Endothelial cell of umbilical vein (primary cell): Measurements from ENCODE around the gene MACROD2. TPM values are rescaled to one million over a fixed set of nuclear protein-coding genes. Genes with fewer than 3 reads are reported as not detected.
"Not testable (repeated sequence)": the region's sequence is repeated elsewhere in the genome, so short reads cannot be mapped to it uniquely, and the experiment has no call there.

Experiments used
- BruUV-seq: library from RNA; stranded (reverse); fragments of 400-500 nt; replicated peaks from 2 replicates; lab custom pipeline; 2021; lab: Mats Ljungman, UMichigan
- CTCF ChIA-PET: fragments of 300-600, 350-600 bp; sonication (Branson Sonifier 250); formaldehyde crosslinking; loops from one replicate; lab custom pipeline; 2021; ENCODE audit warnings: antibody characterized with exemption, inconsistent platforms; lab: Charles Lee
- POLR2A ChIA-PET: fragments of 300-600, 350-600 bp; sonication (Branson Sonifier 250); formaldehyde crosslinking; loops from one replicate; lab custom pipeline; 2021; ENCODE audit warnings: antibody characterized with exemption, inconsistent platforms; lab: Charles Lee
- DNase-seq: peaks from one replicate; pipeline ENCODE4 v3.0.0-alpha.2; 2011; ENCODE audit warnings: low read depth, low spot score
- FAIRE-seq: peaks from 2 replicates; lab custom pipeline; 2011; peaks lifted over from hg19 to GRCh38; lab: Jason Lieb, UNC
- H2AFZ ChIP-seq: 2 replicates; pipeline ENCODE4 v1.6.0; 2012; ENCODE audit warnings: low read depth, low read length, control low read depth, inconsistent platforms
- H3K27ac ChIP-seq: 2 replicates; pipeline ENCODE4 v1.5.1; 2011; ENCODE audit warnings: low read depth, mild to moderate bottlenecking, control low read depth, low read length, moderate library complexity; ENCODE audit not compliant: insufficient read depth
- H3K27me3 ChIP-seq, 2 experiments: 2 replicates each; pipeline versions ENCODE4 v1.6.0 to v1.6.1; 2011; ENCODE audit warnings: low read length in 2 of 2, mixed read lengths in 1 of 2; ENCODE audit not compliant: control insufficient read depth in 2 of 2, insufficient read depth in 2 of 2
- H3K36me3 ChIP-seq, 2 experiments: 2 replicates in 1 of 2; 3 replicates in 1 of 2; pipeline ENCODE4 v1.5.1; 2011; ENCODE audit warnings: low read length in 2 of 2, mild to moderate bottlenecking in 1 of 2, moderate library complexity in 1 of 2; ENCODE audit not compliant: control insufficient read depth in 2 of 2, insufficient read depth in 2 of 2; ENCODE audit errors: extremely low read depth in 1 of 2
- H3K4me1 ChIP-seq: 3 replicates; pipeline ENCODE4 v1.5.1; 2011; ENCODE audit warnings: mild to moderate bottlenecking, low read length; ENCODE audit not compliant: control insufficient read depth, insufficient read depth; ENCODE audit errors: extremely low read depth
- H3K4me2 ChIP-seq: 2 replicates; pipeline ENCODE4 v1.6.1; 2011; ENCODE audit warnings: low read length, control low read depth, mixed read lengths; ENCODE audit not compliant: insufficient read depth
- H3K4me3 ChIP-seq, 3 experiments: fragments of 200-600 bp in 1 of 3; sonication (generic), shearing (Covaris generic) in 1 of 3; replicated peaks in 1 of 3; 2 replicates each; pipeline ENCODE4 v1.5.1; 2011 to 2016; ENCODE audit warnings: control low read depth in 3 of 3, low read length in 3 of 3, mild to moderate bottlenecking in 2 of 3, inconsistent platforms in 1 of 3, low read depth in 1 of 3, moderate library complexity in 1 of 3; ENCODE audit not compliant: insufficient read depth in 1 of 3
- H3K79me2 ChIP-seq: 2 replicates; pipeline ENCODE4 v1.6.0; 2012; ENCODE audit warnings: low read length, inconsistent platforms; ENCODE audit not compliant: control insufficient read depth, insufficient read depth
- H3K9ac ChIP-seq: replicated peaks from 2 replicates; pipeline ENCODE3; 2011; ENCODE audit warnings: low read length, control low read depth; ENCODE audit not compliant: insufficient read depth; ENCODE audit errors: extremely low read depth
- H3K9me1 ChIP-seq: replicated peaks from 3 replicates; pipeline ENCODE4 v1.6.0; 2011; ENCODE audit warnings: mild to moderate bottlenecking, low read length; ENCODE audit not compliant: control insufficient read depth, insufficient read depth; ENCODE audit errors: extremely low read depth
- H3K9me3 ChIP-seq: replicated peaks from 2 replicates; pipeline ENCODE4 v1.5.1; 2012; ENCODE audit warnings: low read length, inconsistent platforms; ENCODE audit not compliant: control insufficient read depth, insufficient read depth
- H4K20me1 ChIP-seq: replicated peaks from 2 replicates; pipeline ENCODE3; 2011; ENCODE audit warnings: mild to moderate bottlenecking, low read length; ENCODE audit not compliant: control insufficient read depth, insufficient read depth; ENCODE audit errors: extremely low read depth
- CTCF ChIP-seq, 2 donors: IDR thresholded peaks; 1 replicate in 1 of 2; 2 replicates in 1 of 2; pipeline ENCODE4 v1.5.1; 2011; ENCODE audit warnings: low read length in 2 of 2, mild to moderate bottlenecking in 2 of 2, moderate library complexity in 2 of 2, control low read depth in 1 of 2, inconsistent platforms in 1 of 2, low read depth in 1 of 2; ENCODE audit not compliant: insufficient read depth in 1 of 2; ENCODE audit errors: extremely low read depth in 1 of 2
- MYC ChIP-seq: IDR thresholded peaks from one replicate; pipeline ENCODE4 v1.6.1; 2011; ENCODE audit warnings: mild to moderate bottlenecking, low read depth, low read length
- POLR2AphosphoS5 ChIP-seq: IDR thresholded peaks from 2 replicates; pipeline ENCODE4 v1.6.1; 2012; ENCODE audit warnings: low read depth, mild to moderate bottlenecking, control low read depth, low read length, moderate library complexity; ENCODE audit not compliant: insufficient read depth
- dilution Hi-C: fragments of 300-500 bp; cut with MboI; formaldehyde crosslinking; loops from one replicate; pipeline ENCODE4 v1.15.0; 2019; ENCODE audit warnings: low sequenced_read_pairs; ENCODE audit not compliant: extremely low pct_ligation_motif_present
- intact Hi-C: fragments of 100-400 bp; cut with micrococcal nuclease; formaldehyde crosslinking; loops from one replicate; pipeline ENCODE4 v1.10.0; 2022
- polyA plus RNA-seq, 4 experiments: library from polyadenylated mRNA; depleted of rRNA in 3 of 4; stranded (reverse) in 3 of 4; unstranded in 1 of 4; fragments of >200 nt; gene quantifications; 2 replicates each; pipeline versions ENCODE4 v1.2.1 to v1.2.3, GENCODE V29; 2011 to 2012; ENCODE audit warnings: missing spikeins in 1 of 4
- total RNA-seq: library from RNA; stranded (reverse); gene quantifications from 2 replicates; pipeline ENCODE4 v1.2.3, GENCODE V29; 2021

MACROD2 gene
- total and polyA plus RNA-seq, 2 donors (not counting 3 experiments of a cell fraction or from before 2014, with no cell fraction given), result 0.11 to 0.73 TPM

GRCh38 chr20:15528391-15529111, 1533.2 kb downstream of the MACROD2 start:
- no TSS peak for BruUV-seq

GRCh38 chr20:15535863-15536262, 1540.5 kb downstream of the MACROD2 start:
- no TSS peak for BruUV-seq
- no peaks in the 10 kb centered on the region for H3K27me3 ChIP-seq
- no peaks in the 10 kb centered on the region for H3K36me3 ChIP-seq
- no peak overlapping the region for H2AFZ ChIP-seq
- TF ChIP-seq POLR2AphosphoS5 (no peak), CTCF (IDR thresholded peaks at IDR 0.05; ENCODE audit: extremely low read depth in 1 of 2, insufficient read depth in 1 of 2, low read depth in 1 of 2, low read length in 2 of 2) (no peak), MYC (no peak)
- FAIRE-seq (no peak), DNase-seq (no peak)
- H3K9me1 ChIP-seq, result no peaks in the 10 kb centered on the region
- ChIA-PET POLR2A (no interaction called here), CTCF (no interaction called here)
- no peak overlapping the region for H3K27ac ChIP-seq
- no peaks in the 10 kb centered on the region for H3K4me1 ChIP-seq
- H3K9ac ChIP-seq, result no peak overlapping the region
- H4K20me1 ChIP-seq, result no peaks in the 10 kb centered on the region
- no peak overlapping the region for H3K4me3 ChIP-seq
- no peak overlapping the region for H3K4me2 ChIP-seq
- dilution Hi-C loops (no loop called here), intact Hi-C loops (no loop called here)
- H3K79me2 ChIP-seq, result no peaks in the 10 kb centered on the region
- no peaks in the 10 kb centered on the region for H3K9me3 ChIP-seq

More at GRCh38 chr20:15528391-15529111, 1533.2 kb downstream of the MACROD2 start:
- no peak overlapping the region for H3K4me2 ChIP-seq
- H3K9ac ChIP-seq, result no peak overlapping the region
- no peaks in the 10 kb centered on the region for H3K9me1 ChIP-seq
- intact Hi-C loops, result no loop called here
- dilution Hi-C loops, result no loop called here
- FAIRE-seq (no peak), DNase-seq (no peak)
- no peak for TF ChIP-seq MYC
- no peaks in the 10 kb centered on the region for H3K79me2 ChIP-seq
- H4K20me1 ChIP-seq, result no peaks in the 10 kb centered on the region
- no peaks in the 10 kb centered on the region for H3K36me3 ChIP-seq
- H3K4me1 ChIP-seq, result no peaks in the 10 kb centered on the region
- no peaks in the 10 kb centered on the region for H3K27me3 ChIP-seq
- no peak overlapping the region for H3K4me3 ChIP-seq
- ChIA-PET CTCF (interaction anchor here (0.7 kb wide), 1 partner anchor 516 kb away, joined by 3 read pairs; no protein-coding TSS in a partner anchor), POLR2A (no interaction called here)
- H3K27ac ChIP-seq, result no peak overlapping the region
- no peak overlapping the region for H2AFZ ChIP-seq
- no peaks in the 10 kb centered on the region for H3K9me3 ChIP-seq

DNA sequence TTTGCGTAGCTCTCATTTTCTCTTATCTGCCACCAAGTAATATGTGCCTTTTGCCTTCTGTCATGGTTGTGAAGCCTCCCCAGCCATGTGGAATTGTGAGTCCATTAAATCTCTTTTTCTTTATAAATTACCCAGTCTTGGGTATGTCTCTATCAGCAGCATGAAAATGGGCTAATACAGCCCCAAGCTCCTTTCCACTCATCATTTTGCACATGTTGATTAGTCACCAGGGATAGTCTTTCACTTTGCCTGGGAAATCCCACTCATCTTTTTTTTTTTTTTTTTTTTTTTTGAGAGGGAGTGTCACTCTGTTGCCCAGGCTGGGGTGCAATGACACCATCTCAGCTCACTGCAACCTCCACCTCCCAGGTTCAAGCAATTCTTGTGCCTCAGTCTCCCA, 1541.9 kb downstream of the MACROD2 start:
- H3K4me1 ChIP-seq, BruUV-seq, H3K4me2 ChIP-seq, H3K9ac ChIP-seq, DNase-seq, dilution Hi-C loops, POLR2A ChIA-PET, H3K36me3 ChIP-seq, H4K20me1 ChIP-seq, intact Hi-C loops, H3K9me3 ChIP-seq, H3K27me3 ChIP-seq, H3K27ac ChIP-seq, H3K9me1 ChIP-seq, CTCF ChIA-PET, H3K79me2 ChIP-seq, H2AFZ ChIP-seq, H3K4me3 ChIP-seq, FAIRE-seq: not testable (repeated sequence)
